ENCODE measurements around the gene DICER1.

DNA sequence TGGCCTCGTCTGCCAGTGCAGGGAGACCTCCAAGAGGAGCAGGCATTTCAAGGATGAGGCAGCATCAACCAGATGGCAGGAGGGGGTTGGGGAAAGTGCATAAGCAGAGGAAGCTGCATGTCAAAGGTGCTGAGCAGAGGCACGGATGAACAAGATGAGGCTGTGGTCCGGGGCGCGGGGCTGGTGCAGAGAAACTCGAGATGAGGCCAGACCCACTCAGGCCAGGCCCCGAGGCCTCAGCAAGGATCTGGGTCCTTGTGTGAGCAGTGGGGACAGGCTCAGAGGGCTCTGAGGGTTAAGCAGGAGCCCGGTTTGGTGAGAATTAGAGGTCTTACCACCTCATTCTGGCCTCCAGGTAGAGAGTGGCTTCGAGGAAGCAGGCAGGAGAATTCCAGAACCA is 98.8 kb downstream of the DICER1 start:
- TF ChIP-seq, protein P1, sequence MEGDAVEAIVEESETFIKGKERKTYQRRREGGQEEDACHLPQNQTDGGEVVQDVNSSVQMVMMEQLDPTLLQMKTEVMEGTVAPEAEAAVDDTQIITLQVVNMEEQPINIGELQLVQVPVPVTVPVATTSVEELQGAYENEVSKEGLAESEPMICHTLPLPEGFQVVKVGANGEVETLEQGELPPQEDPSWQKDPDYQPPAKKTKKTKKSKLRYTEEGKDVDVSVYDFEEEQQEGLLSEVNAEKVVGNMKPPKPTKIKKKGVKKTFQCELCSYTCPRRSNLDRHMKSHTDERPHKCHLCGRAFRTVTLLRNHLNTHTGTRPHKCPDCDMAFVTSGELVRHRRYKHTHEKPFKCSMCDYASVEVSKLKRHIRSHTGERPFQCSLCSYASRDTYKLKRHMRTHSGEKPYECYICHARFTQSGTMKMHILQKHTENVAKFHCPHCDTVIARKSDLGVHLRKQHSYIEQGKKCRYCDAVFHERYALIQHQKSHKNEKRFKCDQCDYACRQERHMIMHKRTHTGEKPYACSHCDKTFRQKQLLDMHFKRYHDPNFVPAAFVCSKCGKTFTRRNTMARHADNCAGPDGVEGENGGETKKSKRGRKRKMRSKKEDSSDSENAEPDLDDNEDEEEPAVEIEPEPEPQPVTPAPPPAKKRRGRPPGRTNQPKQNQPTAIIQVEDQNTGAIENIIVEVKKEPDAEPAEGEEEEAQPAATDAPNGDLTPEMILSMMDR (IDR thresholded peaks at IDR 0.05): no peak
- no peak for TF ChIP-seq POLR2AphosphoS5 (IDR thresholded peaks at IDR 0.05; ENCODE audit: low read depth, low read length)
- TF ChIP-seq, protein P2, sequence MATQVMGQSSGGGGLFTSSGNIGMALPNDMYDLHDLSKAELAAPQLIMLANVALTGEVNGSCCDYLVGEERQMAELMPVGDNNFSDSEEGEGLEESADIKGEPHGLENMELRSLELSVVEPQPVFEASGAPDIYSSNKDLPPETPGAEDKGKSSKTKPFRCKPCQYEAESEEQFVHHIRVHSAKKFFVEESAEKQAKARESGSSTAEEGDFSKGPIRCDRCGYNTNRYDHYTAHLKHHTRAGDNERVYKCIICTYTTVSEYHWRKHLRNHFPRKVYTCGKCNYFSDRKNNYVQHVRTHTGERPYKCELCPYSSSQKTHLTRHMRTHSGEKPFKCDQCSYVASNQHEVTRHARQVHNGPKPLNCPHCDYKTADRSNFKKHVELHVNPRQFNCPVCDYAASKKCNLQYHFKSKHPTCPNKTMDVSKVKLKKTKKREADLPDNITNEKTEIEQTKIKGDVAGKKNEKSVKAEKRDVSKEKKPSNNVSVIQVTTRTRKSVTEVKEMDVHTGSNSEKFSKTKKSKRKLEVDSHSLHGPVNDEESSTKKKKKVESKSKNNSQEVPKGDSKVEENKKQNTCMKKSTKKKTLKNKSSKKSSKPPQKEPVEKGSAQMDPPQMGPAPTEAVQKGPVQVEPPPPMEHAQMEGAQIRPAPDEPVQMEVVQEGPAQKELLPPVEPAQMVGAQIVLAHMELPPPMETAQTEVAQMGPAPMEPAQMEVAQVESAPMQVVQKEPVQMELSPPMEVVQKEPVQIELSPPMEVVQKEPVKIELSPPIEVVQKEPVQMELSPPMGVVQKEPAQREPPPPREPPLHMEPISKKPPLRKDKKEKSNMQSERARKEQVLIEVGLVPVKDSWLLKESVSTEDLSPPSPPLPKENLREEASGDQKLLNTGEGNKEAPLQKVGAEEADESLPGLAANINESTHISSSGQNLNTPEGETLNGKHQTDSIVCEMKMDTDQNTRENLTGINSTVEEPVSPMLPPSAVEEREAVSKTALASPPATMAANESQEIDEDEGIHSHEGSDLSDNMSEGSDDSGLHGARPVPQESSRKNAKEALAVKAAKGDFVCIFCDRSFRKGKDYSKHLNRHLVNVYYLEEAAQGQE (IDR thresholded peaks at IDR 0.05; ENCODE audit: insufficient read depth in 1 of 2, low read depth in 2 of 2, low read length in 1 of 2): no peak
- no peak for TF ChIP-seq TCF7L2 (IDR thresholded peaks at IDR 0.05; ENCODE audit: low read depth, low read length)
- TF ChIP-seq SIN3A (IDR thresholded peaks at IDR 0.05; ENCODE audit: borderline replicate concordance, insufficient read depth, low read depth, low read length): no peak
